ENCODE data around the gene PPIF.

Gene PPIF

DNA sequence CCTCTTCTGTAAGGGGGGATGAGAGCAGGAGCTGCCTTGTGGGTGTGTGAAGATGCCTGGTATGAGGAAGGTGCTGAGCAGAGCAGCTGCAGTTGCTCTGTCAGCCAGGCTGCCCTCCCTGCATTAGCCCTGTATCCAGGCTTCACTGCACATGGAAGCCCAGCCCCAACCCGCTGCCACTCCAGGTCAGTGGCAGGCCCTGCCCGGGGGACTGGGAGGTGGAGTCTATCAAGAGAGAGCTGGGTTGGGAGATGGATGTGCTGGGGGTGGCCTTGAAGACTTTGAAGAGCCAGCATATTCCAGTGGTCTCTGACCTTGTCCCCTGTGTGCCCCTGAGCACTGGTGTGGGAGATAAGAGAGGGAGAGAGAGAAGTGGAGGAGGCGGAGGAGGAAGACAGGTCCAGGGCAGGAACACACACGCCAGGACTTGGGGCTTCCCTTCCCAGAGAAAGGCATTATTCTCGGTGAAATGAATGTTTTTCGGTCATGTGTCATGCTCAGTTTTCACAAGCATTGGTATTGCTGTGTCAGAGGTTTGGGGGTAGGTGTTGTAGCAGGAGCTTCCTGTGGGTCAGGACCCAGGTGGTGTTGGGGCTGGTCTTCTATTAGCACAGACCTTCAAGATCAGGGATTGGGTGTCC lies 2.6 kb downstream of the PPIF start:
- DNase-seq: no peak

GRCh38 chr10:79350407-79351154 lies 3.3 kb downstream of the PPIF start:
- no peak for DNase-seq

- no peak for DNase-seq
Observed at GRCh38 chr10:79351332-79351731, 4.1 kb downstream of the PPIF start.

DNA sequence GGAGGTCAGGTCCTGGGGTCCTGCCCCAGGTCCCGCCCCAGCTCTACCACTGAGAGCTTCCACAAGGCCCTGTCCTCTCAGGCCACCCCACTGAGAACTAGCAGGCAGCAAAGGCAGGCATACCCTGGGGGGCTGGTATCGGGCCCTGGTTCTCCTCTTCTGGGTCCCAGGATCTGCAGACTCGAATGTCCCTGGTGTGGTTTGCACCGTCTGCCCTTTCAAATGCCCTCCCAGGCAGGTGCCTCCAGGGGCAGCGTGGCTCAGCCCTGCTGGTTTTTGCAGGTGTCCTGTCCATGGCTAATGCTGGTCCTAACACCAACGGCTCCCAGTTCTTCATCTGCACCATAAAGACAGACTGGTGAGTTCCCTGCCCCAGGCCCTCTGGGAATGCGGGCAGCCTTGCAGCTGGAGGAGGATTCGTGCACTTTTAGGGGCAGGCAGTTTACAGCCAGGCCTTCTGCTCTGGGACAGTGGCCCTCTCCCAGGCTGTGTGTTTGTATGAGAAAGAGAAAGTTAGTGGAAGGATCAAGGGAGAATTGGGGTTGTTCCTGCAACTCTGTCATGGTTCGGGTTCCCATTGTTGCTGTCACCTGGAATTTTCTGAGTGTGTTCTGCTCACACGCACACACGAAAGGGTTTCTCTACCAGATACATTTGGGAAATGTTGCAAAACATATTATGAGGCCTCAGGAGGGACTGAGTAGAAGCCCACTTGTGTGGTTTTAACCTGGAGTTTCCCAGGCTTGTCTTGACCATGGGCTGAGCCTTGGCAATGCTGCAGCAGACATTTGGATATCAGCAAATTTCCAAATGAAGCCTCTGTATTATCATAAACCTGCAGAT lies 5.0 kb downstream of the PPIF start:
- DNase-seq: no peak

- no peak for DNase-seq
Observed at GRCh38 chr10:79353000-79353406, 5.7 kb downstream of the PPIF start.

GRCh38 chr10:79353726-79354125 lies 6.5 kb downstream of the PPIF start:
- DNase-seq: no peak

- DNase-seq: no peak
Observed at GRCh38 chr10:79354141-79354540, 6.9 kb downstream of the PPIF start.

DNA sequence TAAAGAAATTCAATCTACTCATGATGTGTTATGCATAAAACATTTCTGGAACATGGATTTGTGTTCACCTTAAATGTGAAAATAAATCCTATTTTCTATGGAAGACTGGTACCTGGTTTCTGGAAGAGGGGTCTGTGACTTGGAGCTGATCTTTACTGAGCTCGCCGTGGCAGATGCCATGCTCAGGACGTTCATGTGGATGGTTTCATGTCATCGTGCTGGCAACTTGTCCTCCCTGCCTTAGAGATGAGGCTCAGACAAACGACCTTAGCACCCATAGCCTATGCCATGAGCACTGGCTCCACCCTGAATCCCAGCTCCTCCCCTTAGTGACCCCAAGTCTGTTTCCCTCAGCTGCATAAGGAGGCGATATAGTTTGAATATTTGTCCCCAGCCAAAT lies 7.3 kb downstream of the PPIF start:
- DNase-seq: no peak

DNA sequence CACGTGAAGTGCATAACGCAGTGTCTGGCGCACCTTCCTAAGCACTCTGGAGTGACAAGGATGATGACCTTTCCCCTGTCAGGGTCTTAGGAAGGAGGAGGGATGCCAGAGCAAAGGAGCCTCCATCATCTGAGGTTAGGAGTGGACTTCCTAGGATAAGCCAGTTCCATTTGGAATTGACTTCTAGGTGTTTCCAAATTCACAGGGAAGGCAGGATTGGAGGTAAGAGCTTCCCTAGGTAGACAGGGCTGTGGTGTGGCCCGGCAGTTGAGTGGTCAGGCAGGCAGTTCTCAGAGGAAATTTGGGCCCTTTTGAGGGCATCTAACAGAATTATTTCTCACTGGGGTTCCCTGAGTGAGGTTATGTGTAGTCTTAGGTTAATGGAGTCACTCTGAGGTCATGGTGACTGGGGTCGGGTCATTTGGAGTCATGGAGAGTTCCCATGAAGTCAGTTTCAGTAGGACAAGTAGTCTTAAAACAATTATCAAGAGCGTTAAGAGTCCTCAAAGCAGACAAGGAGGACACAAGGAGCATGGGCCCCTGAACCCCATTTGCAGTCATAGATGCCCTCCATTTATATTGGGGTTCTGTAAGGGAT lies 8.2 kb downstream of the PPIF start:
- no peak for DNase-seq

DNA sequence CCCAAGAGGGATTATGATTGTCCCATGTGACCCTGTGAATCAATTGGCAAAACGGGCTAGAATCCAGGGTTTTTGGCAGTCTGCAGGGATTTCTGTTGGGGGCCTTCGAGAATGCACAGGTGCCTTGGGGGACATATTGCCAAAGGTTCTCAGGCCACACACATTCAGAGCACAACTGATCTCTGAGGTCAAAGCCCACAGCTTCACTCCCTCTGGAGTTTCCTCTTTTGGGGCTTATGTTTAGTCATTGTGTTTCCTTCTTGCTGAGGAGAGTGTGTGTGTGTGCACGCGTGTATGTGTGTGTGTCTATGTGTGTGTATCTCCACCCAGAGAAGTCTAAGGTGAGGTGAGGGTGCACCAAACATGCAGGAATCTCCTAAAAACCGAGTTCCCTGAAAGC lies 8.8 kb downstream of the PPIF start:
- DNase-seq: no peak

DNA sequence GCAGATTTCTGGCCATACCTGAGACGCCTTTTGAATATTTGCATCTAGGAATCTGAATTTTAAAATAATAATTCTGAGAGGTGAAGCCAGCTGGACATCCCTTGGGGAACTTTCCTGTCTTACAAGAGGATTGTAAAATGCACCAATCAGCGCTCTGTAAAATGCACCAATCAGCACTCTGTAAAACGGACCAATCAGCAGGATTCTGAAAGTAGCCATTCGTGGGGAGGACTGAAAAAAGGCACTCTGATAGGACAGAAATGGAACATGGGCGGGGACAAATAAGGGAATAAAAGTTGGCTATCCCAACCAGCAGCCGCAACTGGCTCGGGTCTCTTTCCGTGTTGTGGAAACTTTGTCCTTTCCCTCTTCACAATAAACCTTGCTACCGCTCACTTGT lies 9.9 kb downstream of the PPIF start:
- no peak for DNase-seq

DNA sequence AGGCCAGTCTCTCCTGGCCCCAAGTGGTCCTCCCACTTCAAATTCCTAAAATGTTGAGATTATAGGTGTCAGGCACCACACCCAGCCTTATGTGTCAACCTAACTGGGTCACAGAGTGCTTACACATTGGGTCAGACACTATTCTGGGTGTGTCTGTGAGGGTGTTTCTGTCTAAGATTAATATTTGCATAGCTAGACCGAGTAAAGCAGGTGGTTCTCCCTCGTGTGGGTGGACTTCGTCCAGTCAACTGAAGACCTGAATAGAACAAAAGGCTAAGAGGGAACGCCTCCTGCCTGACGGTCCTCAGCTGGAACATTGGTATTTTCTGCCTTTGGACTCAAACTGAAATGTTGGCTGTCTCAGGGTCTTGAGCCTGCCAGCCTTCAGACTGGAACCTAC lies 11.5 kb downstream of the PPIF start:
- DNase-seq: no peak

- DNase-seq: no peak
Observed at GRCh38 chr10:79359816-79360498, 12.7 kb downstream of the PPIF start.

- no peak for DNase-seq
Observed at GRCh38 chr10:79360499-79361342, 13.5 kb downstream of the PPIF start.

DNA sequence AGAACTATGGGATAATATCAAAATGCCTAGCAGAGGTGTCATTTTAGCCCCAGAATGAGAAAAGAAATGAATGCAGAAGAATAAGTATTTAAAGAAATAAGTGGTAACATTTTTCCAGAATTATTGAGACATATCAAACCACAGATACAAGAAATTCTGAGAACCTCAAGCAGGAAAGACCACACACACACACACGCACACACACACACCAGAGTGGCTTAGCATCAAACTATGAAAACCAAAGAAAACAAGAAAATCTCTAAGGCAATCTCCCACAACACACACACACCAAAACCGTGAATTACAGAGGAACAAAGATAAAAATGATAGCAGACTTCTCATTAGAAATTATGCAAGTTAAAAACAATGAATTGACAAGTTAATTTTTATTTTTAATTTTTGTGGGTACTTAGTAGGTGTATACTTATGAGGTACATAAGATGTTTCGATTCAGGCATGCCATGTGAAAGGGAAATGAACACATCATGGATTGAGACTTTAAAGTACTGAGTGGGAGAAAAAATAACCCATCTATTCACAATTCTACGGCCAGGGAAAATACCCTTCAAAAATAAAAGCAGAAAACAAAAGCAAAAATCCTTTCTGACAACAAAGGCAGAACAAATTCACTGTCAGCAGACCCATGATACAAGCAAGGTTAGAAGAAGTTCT lies 14.6 kb downstream of the PPIF start:
- DNase-seq: no peak

DNA sequence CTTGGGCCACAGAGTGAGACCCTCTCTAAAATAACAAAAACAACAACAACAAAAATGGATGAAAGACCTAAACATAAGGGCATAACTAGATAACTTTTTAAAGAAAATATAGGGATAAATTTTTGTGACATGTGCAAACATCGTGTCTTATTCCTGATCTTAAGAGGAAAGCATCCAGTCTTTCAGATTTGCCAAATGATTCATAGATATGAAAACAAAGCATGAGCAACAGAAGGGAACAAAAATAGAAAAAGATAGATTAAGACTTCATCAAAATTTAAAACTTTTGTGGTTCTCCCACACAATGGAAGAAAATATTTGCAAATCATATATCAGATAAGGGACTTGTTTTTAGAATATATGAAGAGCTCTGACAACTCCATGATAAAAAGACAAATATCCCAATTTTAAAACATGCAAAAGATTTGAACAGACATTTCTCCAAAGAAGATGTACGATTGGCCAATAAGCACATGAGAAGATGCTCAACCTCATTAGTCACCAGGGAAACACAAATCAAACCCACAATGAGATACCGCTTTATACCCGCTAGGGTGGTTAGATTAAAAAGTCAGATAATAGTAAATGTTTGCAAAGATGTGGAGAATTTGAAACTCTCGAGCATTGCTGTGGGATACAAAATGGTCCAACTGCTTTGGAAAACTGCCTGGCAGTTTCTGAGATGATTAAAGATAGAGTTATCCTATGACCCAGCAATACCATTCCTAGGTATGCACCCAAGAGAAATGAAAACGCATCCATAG lies 20.3 kb downstream of the PPIF start:
- no peak for DNase-seq

GRCh38 chr10:79372871-79373270 lies 25.6 kb downstream of the PPIF start:
- no peak for DNase-seq

DNA sequence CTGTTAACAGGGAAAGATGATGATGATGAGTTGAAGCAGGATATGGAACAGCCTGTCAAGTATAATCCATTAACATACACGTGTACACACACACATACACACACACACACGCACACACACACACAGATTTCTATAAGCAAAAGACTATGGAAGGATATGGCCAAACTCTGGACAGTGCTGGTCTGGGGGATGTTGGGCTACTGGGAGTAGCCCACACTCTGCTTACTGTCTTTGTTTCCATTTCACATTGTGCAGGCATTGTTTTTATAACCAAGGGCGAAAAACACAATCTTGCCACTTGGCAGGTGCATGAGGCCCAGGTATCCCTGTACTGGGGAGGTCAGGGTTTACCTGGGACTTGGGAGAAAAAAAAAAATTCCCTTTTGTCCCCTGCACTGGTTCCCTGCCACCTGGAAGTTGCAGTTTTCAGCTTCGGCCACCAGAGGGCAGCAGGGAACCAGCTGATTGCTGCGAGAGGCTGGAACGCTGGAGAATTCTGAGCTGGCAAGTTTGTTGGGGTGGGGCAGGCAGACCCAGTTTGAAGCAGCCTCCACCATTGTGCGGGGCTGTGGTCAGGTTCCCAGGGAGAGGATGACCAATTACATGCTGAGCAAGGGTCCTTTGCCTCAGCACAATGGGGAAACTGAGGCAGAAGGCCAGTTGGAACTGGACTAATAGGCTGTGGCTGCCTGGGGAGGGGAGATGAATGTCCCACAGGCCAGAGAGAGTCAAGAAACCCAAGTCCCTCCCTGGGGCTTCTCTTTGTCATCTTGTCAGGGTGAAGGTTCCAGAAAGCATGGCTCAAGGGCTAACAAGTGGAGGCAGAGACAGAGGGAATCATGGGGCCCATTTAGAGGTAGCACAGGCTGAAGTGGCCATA lies 27.3 kb downstream of the PPIF start:
- DNase-seq: peak; percentile 85

DNA sequence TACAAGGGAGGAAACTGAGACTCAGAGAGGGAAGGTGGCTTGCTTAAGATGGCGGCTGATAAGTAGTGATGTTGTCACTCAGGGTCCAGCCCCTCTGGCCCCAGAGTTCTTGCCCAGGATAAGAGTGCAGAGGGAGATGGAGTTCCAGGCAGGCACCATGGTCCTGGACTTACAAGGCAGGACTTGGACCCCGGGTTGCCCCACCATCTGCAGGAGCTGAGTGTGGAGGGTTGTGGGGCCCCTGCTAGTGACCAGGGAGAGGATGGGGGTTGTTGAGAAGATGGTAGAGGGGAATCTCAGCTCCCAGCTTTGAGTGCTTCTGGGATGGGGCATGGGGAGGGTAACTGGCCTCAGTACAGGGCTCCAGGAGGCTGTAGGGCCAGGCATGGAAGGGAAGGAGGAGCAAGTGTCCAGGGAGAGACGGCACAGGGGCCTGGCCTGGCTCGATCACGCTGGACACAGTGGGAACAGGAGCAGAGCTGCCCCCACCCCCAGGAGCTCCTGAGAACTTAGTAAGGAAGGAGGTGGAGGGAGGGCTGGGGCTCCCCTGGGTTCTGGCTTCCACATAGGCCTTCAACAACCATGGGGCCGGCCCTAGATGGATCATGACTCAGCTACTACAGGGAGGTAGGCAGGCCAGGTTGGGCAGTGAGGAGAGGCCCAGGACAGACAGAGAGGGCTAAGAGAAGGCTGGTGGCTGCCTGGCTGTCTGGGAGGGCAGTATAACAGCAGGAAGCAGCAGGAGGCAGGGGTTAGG lies 28.2 kb downstream of the PPIF start:
- no peak for DNase-seq
